Upper lobe of right lung (tissue), 1 donor: ENCODE measurements around the gene SPTSSB. TPM values are rescaled to one million over a fixed set of nuclear protein-coding genes. Genes with fewer than 3 reads are reported as not detected.

Experiments
- ATAC-seq: fragments of 200-7000 bp; cut with Tn5 transposase; one replicate; pipeline ENCODE4 v1.9.1; 2020; ENCODE audit warnings: mild to moderate bottlenecking, moderate library complexity
- DNase-seq: peaks from one replicate; pipeline ENCODE4 v3.0.0-alpha.2; 2020
- H3K27ac ChIP-seq: fragments of 200-600 bp; one replicate; pipeline ENCODE4 v1.8.0; 2022
- H3K27me3 ChIP-seq: fragments of 200-600 bp; one replicate; pipeline ENCODE4 v1.8.0; 2022; ENCODE audit warnings: mild to moderate bottlenecking
- H3K36me3 ChIP-seq: fragments of 200-600 bp; one replicate; pipeline ENCODE4 v1.8.0; 2022
- H3K4me1 ChIP-seq: fragments of 200-600 bp; one replicate; pipeline ENCODE4 v1.8.0; 2022
- H3K4me3 ChIP-seq: fragments of 200-600 bp; one replicate; pipeline ENCODE4 v1.8.0; 2022; ENCODE audit warnings: mild to moderate bottlenecking
- H3K9me3 ChIP-seq: fragments of 200-600 bp; one replicate; pipeline ENCODE4 v1.8.0; 2022
- intact Hi-C: fragments of 100-400 bp; cut with DNase I; formaldehyde crosslinking; loops from one replicate; pipeline ENCODE4 v1.11.0; 2022
- total RNA-seq: library from RNA; stranded (reverse); fragmentation: NEBNext Ultra II Directional; extraction: Animal tissue kit (Norgen Biotek cat#: 25700); gene quantifications from one replicate; pipeline ENCODE4 v1.2.1, GENCODE V29; 2021
- TF ChIP-seq, protein P1 (sequence below): fragments of 200-600 bp; IDR thresholded peaks from one replicate; pipeline ENCODE4 v1.8.0; 2022; ENCODE audit warnings: antibody characterized with exemption
- donor health status: DM: no; HTN: yes; CAD: no; lungs with severe emphysema.

SPTSSB gene
- total RNA-seq, 1 donor from 2014 or later: not detected

DNA sequence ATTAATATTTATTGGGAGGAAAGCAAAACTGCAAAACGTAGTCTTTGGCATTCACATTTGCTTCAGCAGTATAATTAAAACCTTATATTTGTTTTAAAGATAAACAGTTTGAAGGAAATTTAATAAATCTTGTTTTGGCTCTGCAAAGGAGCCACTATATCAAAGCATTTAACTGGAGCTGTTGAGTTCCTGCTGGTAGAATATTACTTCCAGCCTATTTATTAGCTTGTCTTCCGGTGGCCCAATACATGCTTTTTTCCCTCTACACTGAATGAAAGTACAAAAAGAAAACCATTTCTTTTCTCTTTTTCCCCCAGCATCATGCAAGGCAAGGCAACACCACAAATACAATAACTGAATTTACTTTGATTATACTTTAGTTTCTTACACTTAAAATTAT is 26.3 kb downstream of the SPTSSB start:
- DNase-seq (no peak), ATAC-seq (no peak)
- H3K27me3 ChIP-seq: no peaks in the 10 kb centered on the region
- no peak overlapping the region for H3K27ac ChIP-seq
- H3K4me1 ChIP-seq: no peaks in the 10 kb centered on the region
- H3K9me3 ChIP-seq: no peaks in the 10 kb centered on the region
- TF ChIP-seq, protein P1, sequence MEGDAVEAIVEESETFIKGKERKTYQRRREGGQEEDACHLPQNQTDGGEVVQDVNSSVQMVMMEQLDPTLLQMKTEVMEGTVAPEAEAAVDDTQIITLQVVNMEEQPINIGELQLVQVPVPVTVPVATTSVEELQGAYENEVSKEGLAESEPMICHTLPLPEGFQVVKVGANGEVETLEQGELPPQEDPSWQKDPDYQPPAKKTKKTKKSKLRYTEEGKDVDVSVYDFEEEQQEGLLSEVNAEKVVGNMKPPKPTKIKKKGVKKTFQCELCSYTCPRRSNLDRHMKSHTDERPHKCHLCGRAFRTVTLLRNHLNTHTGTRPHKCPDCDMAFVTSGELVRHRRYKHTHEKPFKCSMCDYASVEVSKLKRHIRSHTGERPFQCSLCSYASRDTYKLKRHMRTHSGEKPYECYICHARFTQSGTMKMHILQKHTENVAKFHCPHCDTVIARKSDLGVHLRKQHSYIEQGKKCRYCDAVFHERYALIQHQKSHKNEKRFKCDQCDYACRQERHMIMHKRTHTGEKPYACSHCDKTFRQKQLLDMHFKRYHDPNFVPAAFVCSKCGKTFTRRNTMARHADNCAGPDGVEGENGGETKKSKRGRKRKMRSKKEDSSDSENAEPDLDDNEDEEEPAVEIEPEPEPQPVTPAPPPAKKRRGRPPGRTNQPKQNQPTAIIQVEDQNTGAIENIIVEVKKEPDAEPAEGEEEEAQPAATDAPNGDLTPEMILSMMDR: no peak
- no peak overlapping the region for H3K4me3 ChIP-seq
- H3K36me3 ChIP-seq: no peaks in the 10 kb centered on the region
- intact Hi-C loops: no loop called here

DNA sequence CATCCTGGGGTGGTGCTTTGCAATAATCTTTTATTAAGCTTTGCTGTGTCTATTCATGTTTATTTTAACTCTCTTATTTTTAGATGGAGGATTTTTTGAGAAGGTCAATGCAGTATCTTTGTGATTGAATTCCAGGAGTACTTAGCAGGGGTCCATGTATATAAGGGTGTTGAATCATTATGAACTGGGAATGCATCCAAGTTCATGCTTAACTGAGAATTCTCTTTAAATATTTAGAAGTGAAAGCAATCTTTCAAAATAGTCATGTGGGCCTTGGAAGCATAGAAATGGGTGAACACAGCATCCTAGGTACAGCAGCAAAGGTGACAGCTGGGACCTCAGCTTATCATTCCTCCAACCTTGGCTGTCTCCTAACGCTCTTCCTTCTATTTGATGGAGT is 27.3 kb downstream of the SPTSSB start:
- Histone ChIP-seq H3K9me3 (no peaks in the 10 kb centered on the region), H3K27me3 (no peaks in the 10 kb centered on the region), H3K27ac (no peak overlapping the region), H3K4me1 (no peaks in the 10 kb centered on the region), H3K36me3 (no peaks in the 10 kb centered on the region), H3K4me3 (no peak overlapping the region)
- ATAC-seq (no peak), DNase-seq (no peak)
- TF ChIP-seq, protein P1: no peak
- intact Hi-C loops: no loop called here

DNA sequence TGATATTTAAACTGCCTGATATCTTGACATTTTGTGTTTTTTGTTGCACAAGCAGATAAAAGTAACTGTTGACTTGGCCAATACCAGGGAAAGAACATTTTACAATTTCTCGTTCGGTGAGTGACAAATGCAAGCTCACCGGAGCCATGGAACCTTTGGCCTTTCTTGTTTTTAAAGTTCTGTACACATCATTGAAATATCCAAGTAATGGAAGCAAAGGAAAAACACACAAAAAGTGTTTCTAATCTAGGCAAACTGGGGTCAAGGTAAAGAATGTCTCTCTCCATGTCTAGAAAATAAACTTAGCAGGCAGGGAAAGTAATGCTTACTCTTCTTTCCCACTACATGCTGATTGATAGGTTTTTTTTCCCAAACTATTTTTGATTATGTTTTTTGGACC is 27.8 kb downstream of the SPTSSB start:
- Histone ChIP-seq H3K4me3 (no peak overlapping the region), H3K27me3 (no peaks in the 10 kb centered on the region), H3K36me3 (no peaks in the 10 kb centered on the region), H3K4me1 (no peaks in the 10 kb centered on the region), H3K27ac (no peak overlapping the region), H3K9me3 (no peaks in the 10 kb centered on the region)
- intact Hi-C loops: no loop called here
- TF ChIP-seq, protein P1: no peak
- no peak for DNase-seq
- ATAC-seq: no peak

DNA sequence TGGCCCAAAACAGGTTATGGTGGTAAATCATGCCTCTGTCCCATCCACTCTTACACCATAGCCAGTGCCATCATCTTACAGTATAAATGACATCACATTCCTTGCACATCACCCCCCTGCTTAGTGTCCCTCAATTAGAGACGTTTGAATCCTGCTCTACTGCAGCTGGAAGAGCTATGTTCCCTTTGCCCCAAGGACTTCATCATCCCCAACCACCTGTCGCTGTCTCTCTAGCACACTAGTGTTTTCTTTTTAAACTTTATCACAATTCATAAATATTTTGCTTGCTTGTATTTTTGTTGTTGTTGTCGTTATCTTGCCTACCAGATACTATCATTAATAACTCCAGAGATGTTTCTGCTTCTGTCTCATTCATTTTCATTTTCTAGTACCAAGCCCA is 28.7 kb downstream of the SPTSSB start:
- TF ChIP-seq, protein P1: no peak
- intact Hi-C loops: no loop called here
- Histone ChIP-seq H3K36me3 (no peaks in the 10 kb centered on the region), H3K4me3 (no peak overlapping the region), H3K9me3 (no peaks in the 10 kb centered on the region), H3K27me3 (no peaks in the 10 kb centered on the region), H3K27ac (no peak overlapping the region), H3K4me1 (no peaks in the 10 kb centered on the region)
- no peak for ATAC-seq
- DNase-seq: no peak

DNA sequence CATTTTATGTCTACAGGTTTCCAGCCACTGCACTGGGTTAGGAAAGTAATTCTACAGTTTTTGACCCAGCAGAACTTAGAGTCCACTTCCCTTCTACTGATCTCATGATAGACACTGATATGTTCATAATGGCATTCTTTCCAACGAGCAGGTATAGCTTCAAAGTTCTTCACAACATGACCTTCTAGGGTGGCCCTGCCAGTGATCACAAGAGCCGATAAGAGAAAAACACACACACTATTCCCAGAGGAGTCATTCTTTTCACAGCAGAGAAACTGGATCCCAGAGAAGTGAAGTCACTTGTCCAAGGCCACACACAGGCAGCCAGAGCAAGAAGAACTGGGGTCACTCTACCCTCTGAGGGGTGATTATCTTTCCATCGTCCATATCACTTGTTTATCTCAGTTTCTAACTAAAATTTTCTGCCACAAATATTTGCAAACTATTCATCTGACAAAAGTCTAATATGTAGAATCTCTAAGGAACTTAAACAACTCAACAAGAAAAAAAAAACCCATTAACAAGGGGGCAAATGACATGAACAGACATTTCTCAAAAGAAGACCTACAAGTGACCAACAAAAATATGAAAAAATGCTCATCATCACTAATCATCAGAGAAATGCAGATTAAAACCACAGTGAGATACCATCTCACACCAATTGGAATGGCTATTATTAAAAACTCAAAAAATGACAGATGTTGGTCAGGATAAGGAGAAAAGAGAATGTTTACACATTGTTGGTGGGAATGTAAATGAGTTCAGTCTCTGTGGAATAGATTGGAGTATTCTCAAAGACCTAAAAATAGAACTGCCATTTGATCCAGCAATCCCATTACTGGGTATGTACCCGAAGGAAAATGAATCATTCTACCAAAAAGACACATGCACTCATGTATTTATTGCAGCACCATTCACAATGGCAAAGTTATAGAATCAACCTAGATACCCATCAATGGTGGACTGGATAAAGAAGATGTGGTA is 31.5 kb downstream of the SPTSSB start:
- DNase-seq (no peak), ATAC-seq (no peak)
- Histone ChIP-seq H3K36me3 (no peaks in the 10 kb centered on the region), H3K27ac (no peak overlapping the region), H3K27me3 (no peaks in the 10 kb centered on the region), H3K4me3 (no peak overlapping the region), H3K9me3 (no peaks in the 10 kb centered on the region), H3K4me1 (no peaks in the 10 kb centered on the region)
- TF ChIP-seq, protein P1: no peak
- intact Hi-C loops: no loop called here
